Activated naive CD8-positive, alpha-beta T cell treated with anti-CD3 and anti-CD28 coated beads, Interleukin-2, amount 50 U/mL, for 16 hours (primary cell): ENCODE data around the gene RBPMS2.
A peak's percentile ranks its signal among the peaks of the same experiment; 100 is the strongest.

Experiments used
- DNase-seq: peaks from one replicate; pipeline ENCODE4 v3.0.0-alpha.2; 2020; ENCODE audit warnings: low read depth, low spot score

RBPMS2 gene

GRCh38 chr15:64731012-64731804 is 44.2 kb downstream of the RBPMS2 start:
- peak; percentile 74 for DNase-seq

- no peak for DNase-seq
These were observed 45.2 kb downstream of the RBPMS2 start for GRCh38 chr15:64730151-64730550.

GRCh38 chr15:64720188-64720587 is 55.2 kb downstream of the RBPMS2 start:
- DNase-seq = no peak

- no peak for DNase-seq
These were observed 57.5 kb downstream of the RBPMS2 start for GRCh38 chr15:64717735-64718495.

- DNase-seq = no peak
These were observed 58.3 kb downstream of the RBPMS2 start for GRCh38 chr15:64717130-64717529.

- DNase-seq = no peak
These were observed 58.9 kb downstream of the RBPMS2 start for GRCh38 chr15:64716452-64716851.

- DNase-seq = no peak
These were observed 61.8 kb downstream of the RBPMS2 start for GRCh38 chr15:64713592-64713991.

GRCh38 chr15:64712353-64712752 is 63.0 kb downstream of the RBPMS2 start:
- no peak for DNase-seq

- no peak for DNase-seq
These were observed 64.5 kb downstream of the RBPMS2 start for GRCh38 chr15:64710676-64711428.

- no peak for DNase-seq
These were observed 69.1 kb downstream of the RBPMS2 start for GRCh38 chr15:64706011-64706911.

GRCh38 chr15:64705006-64705405 is 70.4 kb downstream of the RBPMS2 start:
- DNase-seq = no peak

GRCh38 chr15:64703632-64703959 is 71.8 kb downstream of the RBPMS2 start:
- no peak for DNase-seq

GRCh38 chr15:64702816-64703631 is 72.4 kb downstream of the RBPMS2 start:
- peak; percentile 93 for DNase-seq

GRCh38 chr15:64701482-64702184 is 73.8 kb downstream of the RBPMS2 start:
- DNase-seq = no peak

- no peak for DNase-seq
These were observed 74.3 kb downstream of the RBPMS2 start for GRCh38 chr15:64701051-64701450.

- DNase-seq = no peak
These were observed 75.5 kb downstream of the RBPMS2 start for GRCh38 chr15:64699751-64700388.

- DNase-seq = no peak
These were observed 76.6 kb downstream of the RBPMS2 start for GRCh38 chr15:64698823-64699222.

GRCh38 chr15:64697911-64698369 is 77.4 kb downstream of the RBPMS2 start:
- DNase-seq = no peak

GRCh38 chr15:64696481-64696880 is 78.9 kb downstream of the RBPMS2 start:
- no peak for DNase-seq
